HepG2 (cell line): Measurements from ENCODE around the gene FGGY. TPM values are rescaled to one million over a fixed set of nuclear protein-coding genes. Genes with fewer than 3 reads are reported as not detected.
"Not testable (repeated sequence)": the region's sequence is repeated elsewhere in the genome, so short reads cannot be mapped to it uniquely, and the experiment has no call there.

Source experiments
- ATAC-seq: fragments of 200-7000 bp; cut with Tn5 transposase; 3 replicates; pipeline ENCODE4 v1.9.1; 2020; ENCODE audit warnings: mild to moderate bottlenecking, moderate library complexity
- BruUV-seq: library from RNA; stranded (reverse); fragments of 400-500 nt; replicated peaks from 2 replicates; lab custom pipeline; 2021; lab: Mats Ljungman, UMichigan
- CTCF ChIA-PET: fragments of 300-600 bp; formaldehyde crosslinking; extraction: SDS; loops from one replicate; lab custom pipeline; 2021; ENCODE audit warnings: low total read pairs, inconsistent platforms, low intra/inter-chr PET ratio; lab: Yijun Ruan, JAX
- POLR2A ChIA-PET: fragments of 350-600 bp; sonication (Branson Sonifier 250); formaldehyde crosslinking; loops from one replicate; lab custom pipeline; 2020; ENCODE audit warnings: antibody characterized with exemption, inconsistent platforms; lab: Yijun Ruan, JAX
- DNase-seq: peaks from one replicate; pipeline ENCODE4 v3.0.0-alpha.2; 2015; ENCODE audit warnings: low spot score
- FAIRE-seq: peaks from 3 replicates; lab custom pipeline; 2011; peaks lifted over from hg19 to GRCh38; lab: Jason Lieb, UNC
- H2AFZ ChIP-seq: one replicate; pipeline ENCODE4 v1.6.1; 2011; ENCODE audit warnings: low read length, inconsistent platforms
- H3K27ac ChIP-seq: fragments of 300-600 bp; 3 replicates; pipeline ENCODE4 v1.8.0; 2011; ENCODE audit warnings: mixed run types, mild to moderate bottlenecking, mixed read lengths, low read length, inconsistent platforms; ENCODE audit not compliant: insufficient read depth; ENCODE audit errors: extremely low read length
- H3K27me3 ChIP-seq, 2 experiments: fragments of 200-600 bp in 1 of 2; 2 replicates in 1 of 2; 3 replicates in 1 of 2; pipeline versions ENCODE4 v1.6.0 to v1.8.0; 2011; ENCODE audit warnings: low read length in 2 of 2, mild to moderate bottlenecking in 2 of 2, moderate library complexity in 2 of 2, inconsistent platforms in 1 of 2; ENCODE audit not compliant: insufficient read depth in 2 of 2, control insufficient read depth in 1 of 2
- H3K36me3 ChIP-seq, 2 experiments: fragments of 200-600 bp in 1 of 2; replicated peaks in 1 of 2; 2 replicates in 1 of 2; 3 replicates in 1 of 2; pipeline versions ENCODE4 v1.5.1 to v1.8.0; 2011; ENCODE audit warnings: low read length in 2 of 2, inconsistent platforms in 1 of 2; ENCODE audit not compliant: insufficient read depth in 2 of 2, control insufficient read depth in 1 of 2
- H3K4me1 ChIP-seq: 2 replicates; pipeline ENCODE4 v1.5.1; 2012; ENCODE audit warnings: low read length, inconsistent platforms; ENCODE audit not compliant: insufficient read depth
- H3K4me2 ChIP-seq: 2 replicates; pipeline ENCODE4 v1.6.0; 2011; ENCODE audit warnings: low read depth, low read length, inconsistent platforms
- H3K4me3 ChIP-seq, 3 experiments: fragments of 200-600 bp in 1 of 3; sonication (generic), shearing (Covaris generic) in 1 of 3; replicated peaks in 1 of 3; 2 replicates each; pipeline ENCODE4 v1.5.1; 2011 to 2016; ENCODE audit warnings: low read length in 3 of 3, inconsistent platforms in 2 of 3, low read depth in 2 of 3, mild to moderate bottlenecking in 2 of 3, control low read depth in 1 of 3, mixed read lengths in 1 of 3; ENCODE audit not compliant: insufficient read depth in 1 of 3
- H3K79me2 ChIP-seq: one replicate; pipeline ENCODE4 v1.6.1; 2011; ENCODE audit warnings: low read length, inconsistent platforms; ENCODE audit not compliant: insufficient read depth
- H3K9ac ChIP-seq: 2 replicates; pipeline ENCODE4 v1.6.0; 2011; ENCODE audit warnings: mild to moderate bottlenecking, low read depth, low read length, inconsistent platforms; ENCODE audit not compliant: insufficient read depth
- H3K9me3 ChIP-seq: 2 replicates; pipeline ENCODE4 v1.5.1; 2012; ENCODE audit warnings: mild to moderate bottlenecking, low read length
- H4K20me1 ChIP-seq: 2 replicates; pipeline ENCODE4 v1.6.0; 2011; ENCODE audit warnings: inconsistent platforms, mild to moderate bottlenecking, low read length, moderate library complexity; ENCODE audit not compliant: insufficient read depth
- KDM3A ChIP-seq: IDR thresholded peaks from 2 replicates; pipeline ENCODE4 v1.6.1; 2018; ENCODE audit warnings: low read depth, missing compliant biosample characterization
- YEATS2 ChIP-seq: sonication (generic); formaldehyde crosslinking; IDR thresholded peaks from 2 replicates; pipeline ENCODE4 v1.4.0; 2020; ENCODE audit warnings: missing genetic modification reagents, borderline replicate concordance
- ZNF597 ChIP-seq: sonication (generic); formaldehyde crosslinking; IDR thresholded peaks from 2 replicates; pipeline ENCODE4 v1.5.0; 2020; ENCODE audit warnings: missing genetic modification reagents
- WGBS: methylation state at CpG from one replicate; pipeline ENCODE4 v1.1.6; 2017; ENCODE audit warnings: low lambda C conversion rate; 5-methylcytosine and 5-hydroxymethylcytosine counted together
- in situ Hi-C: cut with HindIII; loops from 2 replicates; pipeline ENCODE4 v1.10.0; 2017; ENCODE audit warnings: low pct_unique_long_range_greater_than_20kb; ENCODE audit not compliant: extremely low pct_ligation_motif_present
- intact Hi-C: fragments of 100-400 bp; cut with micrococcal nuclease; formaldehyde crosslinking; loops from one replicate; pipeline ENCODE4 v1.10.0; 2022; ENCODE audit not compliant: unreplicated experiment
- polyA plus RNA-seq, 8 experiments: library from polyadenylated mRNA; depleted of rRNA in 3 of 8; stranded (reverse) in 7 of 8; unstranded in 1 of 8; fragments of >200 nt; fragmentation: Illumina TruSeq in 4 of 8; extraction: Trizol in 4 of 8; gene quantifications; 2 replicates each; pipeline versions ENCODE4 v1.2.1 to v1.2.3, GENCODE V29; 2011 to 2016; ENCODE audit warnings: low read depth in 4 of 8, missing spikeins in 1 of 8, mixed read lengths in 1 of 8; ENCODE audit not compliant: insufficient read depth in 1 of 8
- total RNA-seq, 5 experiments: library from RNA; depleted of rRNA; stranded (reverse); fragments of >200 nt; fragmentation: Illumina TruSeq; extraction: Trizol; gene quantifications; 2 replicates each; pipeline ENCODE4 v1.2.3, GENCODE V29; 2016; ENCODE audit warnings: low read depth in 1 of 5
- TF ChIP-seq, protein P1 (sequence below): sonication (generic); formaldehyde crosslinking; IDR thresholded peaks from 2 replicates; pipeline ENCODE4 v1.4.0; 2020; ENCODE audit warnings: mild to moderate bottlenecking, missing genetic modification reagents

The FGGY gene
- total and polyA plus RNA-seq, 2 of the 13 experiments (the other 11 are each of a cell fraction or from before 2014, with no cell fraction given) = 15.7 to 27.5 TPM

GRCh38 chr1:59494145-59494833, 197.4 kb downstream of the FGGY start (continued):
- TF ChIP-seq YEATS2 (CRISPR knock-in tag) = no peak

GRCh38 chr1:59496156-59496555, 199.3 kb downstream of the FGGY start:
- ATAC-seq, CTCF ChIA-PET, H3K27ac ChIP-seq, POLR2A ChIA-PET, H3K79me2 ChIP-seq, H3K36me3 ChIP-seq, H3K9ac ChIP-seq, H2AFZ ChIP-seq, H3K4me2 ChIP-seq, H3K9me3 ChIP-seq, H3K4me3 ChIP-seq, H3K27me3 ChIP-seq, BruUV-seq, FAIRE-seq, DNase-seq, intact Hi-C loops, in situ Hi-C loops, H4K20me1 ChIP-seq: not testable (repeated sequence)
- H3K4me1 ChIP-seq = peaks cover 28% of the 10 kb centered on the region
- 100% methylated on average over 2 of the region's 2 CpGs for WGBS

DNA sequence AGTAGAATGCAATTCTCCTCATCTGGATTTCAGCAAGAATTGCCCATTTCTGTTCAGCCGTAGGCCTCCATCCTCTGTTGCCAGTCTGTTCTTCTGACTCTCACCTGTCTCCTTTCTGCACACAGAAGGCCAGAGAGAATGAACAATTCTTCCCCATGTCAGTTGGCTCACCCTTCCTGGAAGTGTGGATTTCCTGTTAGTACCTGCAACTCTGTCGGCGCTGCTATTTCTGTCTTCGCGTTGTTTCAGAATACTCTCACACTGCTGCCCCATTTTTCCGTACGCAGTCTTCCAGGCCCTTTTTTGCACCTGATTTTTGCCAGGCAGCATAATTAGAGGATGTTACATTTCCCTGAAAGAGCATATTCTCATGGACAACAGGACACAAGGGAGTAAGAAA, 200.7 kb downstream of the FGGY start:
- Histone ChIP-seq H3K4me2 (no peak overlapping the region), H3K79me2 (no peaks in the 10 kb centered on the region), H3K27ac (no peak overlapping the region), H3K36me3 (no peaks in the 10 kb centered on the region), H3K27me3 (no peaks in the 10 kb centered on the region), H3K4me1 (peaks cover 35% of the 10 kb centered on the region), H2AFZ (no peak overlapping the region), H3K9me3 (no peaks in the 10 kb centered on the region; the same call in 1 of the 2 replicates), H3K4me3 (no peak overlapping the region), H3K9ac (no peak overlapping the region), H4K20me1 (no peaks in the 10 kb centered on the region)
- ChIA-PET POLR2A (no interaction called here), CTCF (no interaction called here)
- FAIRE-seq = no peak
- intact Hi-C loops = no loop called here
- ATAC-seq = no peak
- 97% methylated on average over 7 of the region's 7 CpGs for WGBS
- no TSS peak for BruUV-seq
- in situ Hi-C loops = no loop called here
- no peak for DNase-seq
- TF ChIP-seq KDM3A (CRISPR knock-in tag) (no peak), ZNF597 (no peak)
- TF ChIP-seq, protein P1, sequence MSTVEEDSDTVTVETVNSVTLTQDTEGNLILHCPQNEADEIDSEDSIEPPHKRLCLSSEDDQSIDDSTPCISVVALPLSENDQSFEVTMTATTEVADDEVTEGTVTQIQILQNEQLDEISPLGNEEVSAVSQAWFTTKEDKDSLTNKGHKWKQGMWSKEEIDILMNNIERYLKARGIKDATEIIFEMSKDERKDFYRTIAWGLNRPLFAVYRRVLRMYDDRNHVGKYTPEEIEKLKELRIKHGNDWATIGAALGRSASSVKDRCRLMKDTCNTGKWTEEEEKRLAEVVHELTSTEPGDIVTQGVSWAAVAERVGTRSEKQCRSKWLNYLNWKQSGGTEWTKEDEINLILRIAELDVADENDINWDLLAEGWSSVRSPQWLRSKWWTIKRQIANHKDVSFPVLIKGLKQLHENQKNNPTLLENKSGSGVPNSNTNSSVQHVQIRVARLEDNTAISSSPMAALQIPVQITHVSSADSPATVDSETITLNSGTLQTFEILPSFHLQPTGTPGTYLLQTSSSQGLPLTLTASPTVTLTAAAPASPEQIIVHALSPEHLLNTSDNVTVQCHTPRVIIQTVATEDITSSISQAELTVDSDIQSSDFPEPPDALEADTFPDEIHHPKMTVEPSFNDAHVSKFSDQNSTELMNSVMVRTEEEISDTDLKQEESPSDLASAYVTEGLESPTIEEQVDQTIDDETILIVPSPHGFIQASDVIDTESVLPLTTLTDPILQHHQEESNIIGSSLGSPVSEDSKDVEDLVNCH (CRISPR knock-in tag) = no peak
